Activated B cell treated with CpG ODN at 0.5 μM for 24 hours (primary cell): ENCODE measurements around the gene GNB1L. TPM values are rescaled to one million over a fixed set of nuclear protein-coding genes. Genes with fewer than 3 reads are reported as not detected.
"Not testable (repeated sequence)": the region's sequence is repeated elsewhere in the genome, so short reads cannot be mapped to it uniquely, and the experiment has no call there.

Source experiments
- ATAC-seq: fragments of 200-7000 bp; cut with Tn5 transposase; one replicate; pipeline ENCODE4 v1.10.0; 2021; ENCODE audit warnings: low read depth, mild to moderate bottlenecking, moderate library complexity
- CTCF ChIA-PET: fragments of 350-600 bp; sonication (Branson Sonifier 250); formaldehyde crosslinking; loops from one replicate; lab custom pipeline; 2021; ENCODE audit warnings: antibody characterized with exemption; lab: Charles Lee
- POLR2A ChIA-PET: fragments of 350-600 bp; sonication (Branson Sonifier 250); formaldehyde crosslinking; loops from one replicate; lab custom pipeline; 2021; ENCODE audit warnings: antibody characterized with exemption; lab: Charles Lee
- DNase-seq: peaks from one replicate; pipeline ENCODE4 v3.0.0; 2022
- H3K27ac Mint-ChIP-seq: one replicate; pipeline ENCODE4 v1.8.0; 2020; ENCODE audit warnings: mixed read lengths
- H3K27me3 Mint-ChIP-seq: one replicate; pipeline ENCODE4 v1.8.0; 2021; ENCODE audit warnings: mixed read lengths
- H3K36me3 Mint-ChIP-seq: one replicate; pipeline ENCODE4 v1.8.0; 2021; ENCODE audit warnings: low read depth, mixed read lengths
- H3K4me1 Mint-ChIP-seq: one replicate; pipeline ENCODE4 v1.8.0; 2021; ENCODE audit warnings: mixed read lengths
- H3K4me3 Mint-ChIP-seq: one replicate; pipeline ENCODE4 v1.8.0; 2020; ENCODE audit warnings: mild to moderate bottlenecking, mixed read lengths
- H3K9me3 Mint-ChIP-seq: one replicate; pipeline ENCODE4 v1.8.0; 2020; ENCODE audit warnings: mixed read lengths
- intact Hi-C: fragments of 100-400 bp; cut with micrococcal nuclease; formaldehyde crosslinking; loops from one replicate; pipeline ENCODE4 v1.15.1; 2024
- total RNA-seq: library from RNA; stranded (reverse); gene quantifications from 2 replicates; pipeline ENCODE4 v1.2.3, GENCODE V29; 2022
- TF ChIP-seq, protein P1 (sequence below): fragments of 200-600 bp; IDR thresholded peaks from one replicate; pipeline ENCODE4 v1.8.0; 2022; ENCODE audit warnings: antibody characterized with exemption, mild to moderate bottlenecking

GNB1L gene
- total RNA-seq, 1 donor from 2014 or later = 6.3 TPM

DNA sequence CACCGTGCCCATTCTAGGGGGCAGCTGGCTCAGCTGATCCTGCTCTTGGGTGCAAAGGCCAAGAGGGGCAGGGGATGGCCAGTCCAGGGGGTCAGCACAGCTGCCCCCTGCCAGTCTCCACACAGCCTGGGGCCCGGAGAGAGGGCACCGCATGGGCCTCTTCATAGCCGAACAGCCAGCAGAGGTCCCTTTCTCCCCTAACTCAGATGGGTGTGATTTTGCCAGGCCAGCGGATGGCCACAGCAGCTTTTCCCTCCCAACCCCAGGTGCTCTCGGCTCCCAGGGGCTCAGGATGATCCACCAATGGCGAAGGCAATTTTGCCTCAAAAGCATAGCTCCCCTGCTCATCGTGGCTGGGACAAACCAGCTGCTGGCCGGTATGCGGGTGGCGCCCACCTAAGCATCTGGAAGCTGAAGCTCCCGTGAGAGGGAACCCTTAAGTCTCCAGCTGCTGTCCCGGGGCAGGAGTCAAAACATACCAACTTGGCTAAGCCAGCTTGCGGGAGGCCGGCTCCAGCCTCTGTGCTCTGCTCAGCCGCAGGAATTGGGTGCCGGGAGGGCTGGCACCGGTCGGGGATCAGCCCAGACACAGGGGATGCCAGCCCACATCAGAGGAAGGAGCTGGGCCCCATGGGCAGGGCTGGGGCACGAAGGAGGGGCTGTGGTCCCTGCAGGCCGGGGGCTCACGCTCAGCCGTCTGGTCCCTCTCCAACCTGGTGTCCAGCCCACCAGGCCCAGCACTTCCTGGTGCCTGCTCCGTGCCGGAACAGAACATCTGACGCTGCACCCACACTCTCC, 30.5 kb upstream of the GNB1L start:
- ChIA-PET POLR2A (no interaction called here), CTCF (no interaction called here)
- Mint-ChIP-seq H3K36me3 (no peaks in the 10 kb centered on the region), H3K4me3 (no peak overlapping the region), H3K9me3 (no peaks in the 10 kb centered on the region), H3K4me1 (peaks cover 21% of the 10 kb centered on the region), H3K27ac (no peak overlapping the region), H3K27me3 (no peaks in the 10 kb centered on the region)
- ATAC-seq (no peak), DNase-seq (no peak)
- TF ChIP-seq, protein P1, sequence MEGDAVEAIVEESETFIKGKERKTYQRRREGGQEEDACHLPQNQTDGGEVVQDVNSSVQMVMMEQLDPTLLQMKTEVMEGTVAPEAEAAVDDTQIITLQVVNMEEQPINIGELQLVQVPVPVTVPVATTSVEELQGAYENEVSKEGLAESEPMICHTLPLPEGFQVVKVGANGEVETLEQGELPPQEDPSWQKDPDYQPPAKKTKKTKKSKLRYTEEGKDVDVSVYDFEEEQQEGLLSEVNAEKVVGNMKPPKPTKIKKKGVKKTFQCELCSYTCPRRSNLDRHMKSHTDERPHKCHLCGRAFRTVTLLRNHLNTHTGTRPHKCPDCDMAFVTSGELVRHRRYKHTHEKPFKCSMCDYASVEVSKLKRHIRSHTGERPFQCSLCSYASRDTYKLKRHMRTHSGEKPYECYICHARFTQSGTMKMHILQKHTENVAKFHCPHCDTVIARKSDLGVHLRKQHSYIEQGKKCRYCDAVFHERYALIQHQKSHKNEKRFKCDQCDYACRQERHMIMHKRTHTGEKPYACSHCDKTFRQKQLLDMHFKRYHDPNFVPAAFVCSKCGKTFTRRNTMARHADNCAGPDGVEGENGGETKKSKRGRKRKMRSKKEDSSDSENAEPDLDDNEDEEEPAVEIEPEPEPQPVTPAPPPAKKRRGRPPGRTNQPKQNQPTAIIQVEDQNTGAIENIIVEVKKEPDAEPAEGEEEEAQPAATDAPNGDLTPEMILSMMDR = no peak
- intact Hi-C loops = no loop called here

GRCh38 chr22:19884161-19884953, 29.7 kb upstream of the GNB1L start:
- TF ChIP-seq, protein P1 = no peak
- Mint-ChIP-seq H3K27ac (no peak overlapping the region), H3K27me3 (no peaks in the 10 kb centered on the region), H3K4me1 (peaks cover 19% of the 10 kb centered on the region), H3K36me3 (no peaks in the 10 kb centered on the region), H3K9me3 (no peaks in the 10 kb centered on the region), H3K4me3 (no peak overlapping the region)
- no peak for ATAC-seq
- ChIA-PET CTCF (no interaction called here), POLR2A (no interaction called here)
- no peak for DNase-seq
- intact Hi-C loops = no loop called here

GRCh38 chr22:19883446-19883845, 28.8 kb upstream of the GNB1L start:
- H3K27ac Mint-ChIP-seq = not testable (repeated sequence)

GRCh38 chr22:19882446-19883381, 28.0 kb upstream of the GNB1L start:
- no peak overlapping the region for H3K27ac Mint-ChIP-seq
- TF ChIP-seq, protein P1 = no peak
- no peaks in the 10 kb centered on the region for H3K9me3 Mint-ChIP-seq
- peaks cover 19% of the 10 kb centered on the region for H3K4me1 Mint-ChIP-seq
- ChIA-PET CTCF (no interaction called here), POLR2A (no interaction called here)
- intact Hi-C loops = no loop called here
- H3K36me3 Mint-ChIP-seq = no peaks in the 10 kb centered on the region
- H3K27me3 Mint-ChIP-seq = no peaks in the 10 kb centered on the region
- no peak overlapping the region for H3K4me3 Mint-ChIP-seq
- ATAC-seq (no peak), DNase-seq (no peak)

More at GRCh38 chr22:19883446-19883845, 28.8 kb upstream of the GNB1L start:
- intact Hi-C loops, H3K27me3 Mint-ChIP-seq, ATAC-seq, H3K9me3 Mint-ChIP-seq, H3K36me3 Mint-ChIP-seq, CTCF ChIA-PET, POLR2A ChIA-PET, H3K4me3 Mint-ChIP-seq, DNase-seq: not testable (repeated sequence)
- peaks cover 19% of the 10 kb centered on the region for H3K4me1 Mint-ChIP-seq

- Mint-ChIP-seq H3K4me1 (peaks cover 5% of the 10 kb centered on the region), H3K4me3 (no peak overlapping the region), H3K27ac (no peak overlapping the region), H3K27me3 (no peaks in the 10 kb centered on the region), H3K36me3 (no peaks in the 10 kb centered on the region), H3K9me3 (no peaks in the 10 kb centered on the region)
- POLR2A ChIA-PET = no interaction called here
- CTCF ChIA-PET = no interaction called here
- intact Hi-C loops = no loop called here
- TF ChIP-seq, protein P1 = no peak
- DNase-seq (no peak), ATAC-seq (no peak)
Observed at GRCh38 chr22:19880786-19881569, 26.3 kb upstream of the GNB1L start.
